Measurements from ENCODE around the gene KRTAP5-3. TPM values are rescaled to one million over a fixed set of nuclear protein-coding genes. Genes with fewer than 3 reads are reported as not detected.

The KRTAP5-3 gene
- polyA plus RNA-seq, 2 of the 4 experiments (the other 2 are of a cell fraction), result not detected

GRCh38 chr11:1570001-1570453, 38.2 kb downstream of the KRTAP5-3 start:
- 89% methylated on average over 8 of the region's 11 CpGs for WGBS (ENCODE audit: missing lambda C conversion rate)
- Histone ChIP-seq H3K9me3 (no peaks in the 10 kb centered on the region), H3K27ac (no peak overlapping the region; a peak in 1 of 6 replicates), H3K4me3 (no peak overlapping the region), H3K4me1 (peaks cover 38% of the 10 kb centered on the region), H3K4me2 (peak overlapping the region; percentile 99)
- TF ChIP-seq CHD2 (IDR thresholded peaks at IDR 0.05; ENCODE audit: low read length, partially characterized antibody) (no peak), HDAC2 (IDR thresholded peaks at IDR 0.05) (no peak), SREBF2 (IDR thresholded peaks at IDR 0.05) (no peak), NPAS2 (CRISPR knock-in tag; IDR thresholded peaks at IDR 0.05; ENCODE audit: borderline replicate concordance) (no peak), PBX3 (IDR thresholded peaks at IDR 0.05) (no peak), GATA3 (IDR thresholded peaks at IDR 0.05; ENCODE audit: borderline replicate concordance) (no peak), ESRRA (IDR thresholded peaks at IDR 0.05; ENCODE audit: borderline replicate concordance, low read length) (no peak), EHMT2 (IDR thresholded peaks at IDR 0.05; ENCODE audit: low read depth) (no peak), NFE2L2 (conservative IDR thresholded peaks at IDR 0.05; ENCODE audit: low read length) (no peak), CTCF (IDR thresholded peaks at IDR 0.05) (no peak), KDM5A (IDR thresholded peaks at IDR 0.05) (no peak), CBX2 (IDR thresholded peaks at IDR 0.05; ENCODE audit: borderline replicate concordance, low read depth) (no peak), REST (IDR thresholded peaks at IDR 0.05) (no peak)
- FAIRE-seq (no peak), DNase-seq (ENCODE audit: low read depth in 1 of 2, low spot score in 1 of 2) (no peak), ATAC-seq (no peak)
- ChIA-PET POLR2A (interaction anchor here (1.0 kb wide), 1 partner anchor 10 kb away, joined by 3 read pairs; no protein-coding TSS in a partner anchor), CTCF (interaction anchor here (0.6 to 26.3 kb wide), 4 partner anchors 10 to 27 kb away, joined by 3 to 719 read pairs (median 10); no protein-coding TSS in a partner anchor)

- CTCF ChIA-PET, result interaction anchor here (1.8 to 26.3 kb wide), 3 partner anchors 10 to 276 kb away, joined by 4 to 719 read pairs (median 16); no protein-coding TSS in a partner anchor
- WGBS (ENCODE audit: missing lambda C conversion rate), result 80% methylated on average over 12 of the region's 14 CpGs
- DNase-seq (ENCODE audit: low read depth in 1 of 2, low spot score in 1 of 2), result no peak
- POLR2A ChIA-PET, result interaction anchor here (1.0 kb wide), 1 partner anchor 9 kb away, joined by 3 read pairs; no protein-coding TSS in a partner anchor
- H3K9me3 ChIP-seq, result no peaks in the 10 kb centered on the region
- no peak for FAIRE-seq
- H3K27ac ChIP-seq, result no peak overlapping the region
- peaks cover 43% of the 10 kb centered on the region for H3K4me1 ChIP-seq
- no peak for ATAC-seq
- TF ChIP-seq ZFP36 (IDR thresholded peaks at IDR 0.05; ENCODE audit: borderline replicate concordance, partially characterized antibody), result no peak
- no peak for TF ChIP-seq TFCP2L1 (CRISPR knock-in tag; IDR thresholded peaks at IDR 0.05)
- no peak for TF ChIP-seq EHMT2 (IDR thresholded peaks at IDR 0.05; ENCODE audit: low read depth)
- no peak for TF ChIP-seq JUN (IDR thresholded peaks at IDR 0.05)
- TF ChIP-seq USF2 (IDR thresholded peaks at IDR 0.05), result no peak
- TF ChIP-seq RCOR1 (IDR thresholded peaks at IDR 0.05; ENCODE audit: low read depth, low read length), result no peak
- no peak for TF ChIP-seq RFX5 (IDR thresholded peaks at IDR 0.05)
- no peak for TF ChIP-seq POLR2A (IDR thresholded peaks at IDR 0.05; ENCODE audit: low read length)
- TF ChIP-seq ZSCAN20 (CRISPR knock-in tag; IDR thresholded peaks at IDR 0.05), result no peak
- no peak for TF ChIP-seq NFE2L2 (conservative IDR thresholded peaks at IDR 0.05; ENCODE audit: low read length)
- H3K4me3 ChIP-seq, result no peak overlapping the region
- H3K4me2 ChIP-seq, result no peak overlapping the region
These were observed 38.9 kb downstream of the KRTAP5-3 start for GRCh38 chr11:1569251-1569780.

Measured in A549 (cell line).